Measurements from ENCODE around the gene TMPRSS3.

TMPRSS3 gene

GRCh38 chr21:42347601-42348327, 48.1 kb downstream of the TMPRSS3 start:
- no peak for DNase-seq

DNA sequence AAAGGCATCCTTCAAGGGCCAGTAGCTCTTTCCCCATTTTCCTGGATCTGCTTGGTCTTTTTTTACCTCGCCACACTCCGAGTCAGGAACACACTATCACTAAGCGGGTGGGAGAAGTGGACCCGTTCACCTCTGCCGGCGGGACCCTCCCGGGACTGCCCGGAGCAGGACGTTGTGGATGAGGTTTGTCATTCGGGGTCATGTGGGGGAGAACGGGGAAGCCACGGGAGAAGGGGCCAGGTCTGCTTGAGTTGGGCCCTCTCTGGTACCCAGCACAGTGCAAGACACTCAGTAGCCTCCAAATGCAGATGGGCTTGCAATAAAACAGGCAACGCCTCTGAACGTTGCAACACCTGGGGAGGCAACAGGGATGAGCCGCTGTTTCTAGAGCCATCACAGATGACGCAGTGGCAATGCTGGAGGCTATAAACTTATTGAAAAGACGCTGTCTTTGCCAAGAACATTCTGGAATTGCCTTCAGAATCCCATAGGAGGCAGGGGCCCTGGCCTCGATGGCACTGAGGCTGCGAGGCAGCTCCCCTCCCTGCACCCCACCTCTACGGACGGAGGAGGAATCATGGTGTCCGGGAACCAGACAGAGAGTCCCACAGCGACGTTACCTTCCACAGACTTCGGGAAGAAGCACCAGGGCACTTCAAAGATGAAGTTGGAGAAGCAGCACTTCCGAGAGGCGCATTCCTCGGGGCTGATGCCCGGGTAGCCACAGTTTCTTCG, 48.8 kb downstream of the TMPRSS3 start:
- DNase-seq, result no peak

DNA sequence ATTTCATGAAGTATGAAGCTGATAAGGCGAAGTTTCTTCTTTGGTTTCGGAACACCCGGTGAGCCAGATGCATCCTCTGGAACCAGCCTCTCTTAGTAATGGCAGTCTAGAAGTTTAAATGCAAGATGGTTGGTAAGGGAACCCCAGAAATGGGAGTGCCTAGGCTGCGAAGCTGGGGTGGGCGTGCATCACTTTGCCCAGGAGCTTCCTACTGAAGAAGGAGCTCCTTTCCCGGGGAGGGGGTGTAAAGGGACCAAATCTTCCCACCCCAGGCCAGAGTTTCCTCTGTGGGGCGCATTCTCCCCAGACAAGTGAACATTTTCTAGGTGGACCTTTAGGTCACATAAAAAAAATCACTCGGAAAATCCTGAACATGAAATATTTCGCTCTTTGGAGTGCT, 49.4 kb downstream of the TMPRSS3 start:
- DNase-seq, result no peak

DNA sequence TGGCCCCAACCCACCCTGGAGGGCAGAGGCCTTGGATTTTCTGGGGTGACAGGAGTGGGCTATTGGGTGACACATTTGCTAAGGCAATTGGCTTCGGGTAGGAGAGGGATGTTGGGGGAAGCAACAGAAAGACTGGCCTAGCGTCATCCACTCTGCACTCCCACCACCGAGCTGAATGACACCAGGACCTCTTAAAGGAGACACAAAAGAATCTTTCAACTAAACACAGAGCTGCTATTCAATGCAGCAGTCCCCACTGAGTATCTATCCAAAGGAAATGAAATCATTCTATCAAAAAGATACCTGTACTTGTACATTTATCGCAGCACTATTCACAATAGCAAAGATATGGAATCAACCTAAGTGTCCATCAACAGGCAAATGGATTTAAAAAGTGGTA, 51.2 kb downstream of the TMPRSS3 start:
- no peak for DNase-seq

GRCh38 chr21:42343963-42344510, 51.8 kb downstream of the TMPRSS3 start:
- no peak for DNase-seq

GRCh38 chr21:42343556-42343955, 52.3 kb downstream of the TMPRSS3 start:
- no peak for DNase-seq

DNA sequence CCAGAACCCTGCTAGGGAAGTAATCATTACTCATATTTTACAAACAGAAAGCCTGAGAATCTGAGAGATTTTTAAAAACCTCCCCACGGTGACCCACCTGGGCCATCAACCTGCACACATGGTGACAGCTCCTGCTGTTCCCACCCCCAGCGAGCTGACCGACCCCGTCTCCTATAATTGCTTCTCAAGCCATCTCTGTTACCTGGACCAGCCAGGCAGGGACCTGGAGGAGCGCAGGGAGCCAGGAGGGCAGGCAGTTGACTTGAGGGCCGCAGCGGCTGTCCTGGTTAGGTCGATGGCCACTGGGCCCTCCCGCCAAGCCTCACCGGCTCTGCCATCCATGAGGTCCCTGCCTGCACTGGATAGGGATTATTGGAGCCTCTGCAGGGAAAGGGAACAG, 52.8 kb downstream of the TMPRSS3 start:
- no peak for DNase-seq

DNA sequence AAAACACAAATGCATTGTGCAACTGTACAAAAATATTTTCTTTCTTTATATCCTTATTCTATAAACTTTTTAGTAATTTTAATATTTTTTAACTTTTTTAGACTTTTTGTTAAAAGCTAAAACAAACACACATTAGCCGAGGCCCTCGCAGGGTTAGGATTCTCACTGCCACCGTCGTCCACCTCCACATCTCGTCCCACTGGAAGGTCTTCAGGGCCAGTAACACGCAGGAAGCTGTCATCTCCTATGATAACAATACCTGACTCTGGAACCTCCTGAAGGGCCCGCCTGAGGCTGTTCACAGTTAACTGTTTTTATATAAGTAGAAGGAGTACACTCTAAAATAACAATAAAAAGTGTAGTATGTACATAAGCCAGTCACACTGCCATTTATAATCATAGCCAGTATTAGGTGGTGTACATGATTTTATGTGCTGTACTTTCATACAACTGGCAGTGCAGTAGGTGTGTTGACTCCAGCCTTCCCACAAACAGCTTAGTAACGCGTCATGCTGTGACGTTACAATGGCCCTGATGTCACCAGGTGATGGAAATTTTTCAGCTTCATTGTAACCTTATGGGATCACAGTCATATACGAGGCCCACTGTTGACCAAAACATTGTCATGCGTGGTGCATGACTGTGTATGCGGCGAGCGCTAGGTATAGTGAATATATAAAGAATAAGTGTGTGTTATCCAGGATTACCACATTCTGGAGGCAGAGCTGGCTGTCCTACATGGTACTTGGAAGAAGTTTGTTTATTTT, 53.9 kb downstream of the TMPRSS3 start:
- peak; percentile 18 for DNase-seq

- DNase-seq, result no peak
These were observed 55.4 kb downstream of the TMPRSS3 start for GRCh38 chr21:42340187-42341050.

DNA sequence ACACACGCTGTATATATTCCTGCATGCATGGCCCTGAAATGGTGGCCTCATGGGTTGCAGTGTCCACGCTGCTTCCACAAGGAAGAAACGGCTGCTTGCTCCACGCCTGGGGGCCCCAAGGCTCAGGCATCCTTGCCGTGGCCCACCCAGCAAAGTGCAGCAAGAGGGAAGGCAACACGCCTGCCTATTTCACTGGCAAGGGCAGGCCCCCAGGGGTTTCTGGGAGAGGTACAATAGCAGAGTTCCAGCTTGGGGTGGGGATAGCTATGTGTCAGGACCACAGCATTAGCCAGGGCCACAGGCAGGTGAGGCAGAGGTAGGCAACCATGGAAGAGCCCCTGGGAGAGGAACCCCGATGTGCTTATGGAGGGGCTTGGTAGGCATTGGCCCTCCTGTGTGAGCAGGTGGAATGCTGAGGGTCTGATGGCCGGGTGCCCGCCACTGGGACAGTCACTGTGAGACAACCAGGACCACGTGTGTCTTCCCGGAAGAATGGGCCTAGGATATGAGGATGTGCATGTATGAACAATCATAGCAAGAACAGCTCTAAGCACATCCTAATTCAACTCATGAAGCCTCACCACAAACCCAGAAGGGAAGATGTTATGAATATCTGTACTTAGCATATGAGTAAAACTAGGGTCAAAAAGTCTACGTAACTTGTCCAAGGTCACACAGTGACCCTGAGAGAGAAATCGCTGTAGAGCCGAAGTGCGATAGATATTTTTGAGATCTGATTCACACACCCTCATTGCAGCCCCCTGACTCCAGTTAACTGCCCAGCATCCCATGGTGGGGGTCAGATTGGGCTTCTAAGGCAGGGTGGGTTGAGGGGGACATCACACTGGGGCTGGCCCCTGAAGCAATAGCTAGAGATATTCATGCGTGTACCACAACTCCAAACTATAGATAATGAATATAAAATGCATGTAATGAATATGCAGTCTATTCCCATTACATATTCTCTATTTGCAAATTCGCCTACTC, 56.8 kb downstream of the TMPRSS3 start:
- no peak for DNase-seq

DNA sequence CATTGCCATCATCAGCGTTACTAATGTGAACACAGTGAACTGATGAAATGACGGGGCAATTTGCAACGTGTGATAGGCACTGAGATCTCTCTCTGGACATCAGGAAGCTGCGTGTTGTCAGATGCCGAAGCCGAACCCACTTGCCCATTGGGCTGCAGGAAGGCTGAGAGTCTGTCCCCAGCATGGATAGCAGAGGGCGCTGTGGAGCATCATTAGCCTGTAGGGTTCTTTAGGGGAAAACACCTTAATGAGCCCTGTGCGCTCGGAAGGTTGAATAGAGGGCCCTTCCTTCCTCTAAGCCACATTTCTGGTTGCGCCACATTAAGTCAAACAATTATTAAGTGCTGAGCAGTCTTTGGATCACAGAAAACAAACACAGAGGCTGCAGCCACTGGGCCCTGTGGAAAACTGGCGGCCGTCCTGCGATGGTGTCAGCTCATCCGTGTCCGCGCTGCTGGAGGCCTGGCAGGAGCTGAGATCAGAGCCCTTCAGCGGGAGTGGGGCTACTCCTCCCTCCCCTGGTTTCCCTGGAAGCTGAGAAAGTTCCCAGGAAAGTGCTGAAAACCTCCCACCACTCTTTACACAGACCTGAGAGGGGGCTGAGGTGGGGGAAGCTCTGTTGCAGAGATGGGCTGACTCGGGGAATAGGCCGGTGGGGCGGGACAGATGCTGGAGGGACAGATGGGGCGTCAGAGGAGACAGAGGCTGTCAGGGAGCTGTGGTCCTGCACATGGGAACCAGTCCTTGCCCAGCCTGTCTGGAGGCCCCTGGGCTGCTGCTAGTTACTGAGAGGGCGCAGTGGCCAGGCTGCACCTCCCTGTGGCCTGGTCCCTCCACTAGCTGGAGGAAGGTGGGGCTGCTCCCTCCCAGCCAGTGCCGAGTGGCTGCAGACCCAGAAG, 57.8 kb downstream of the TMPRSS3 start:
- DNase-seq, result peak; percentile 82

GRCh38 chr21:42337276-42337675, 58.6 kb downstream of the TMPRSS3 start:
- DNase-seq, result no peak

- no peak for DNase-seq
These were observed 59.8 kb downstream of the TMPRSS3 start for GRCh38 chr21:42336054-42336453.

GRCh38 chr21:42332557-42333317, 63.1 kb downstream of the TMPRSS3 start:
- DNase-seq, result peak; percentile 14

DNA sequence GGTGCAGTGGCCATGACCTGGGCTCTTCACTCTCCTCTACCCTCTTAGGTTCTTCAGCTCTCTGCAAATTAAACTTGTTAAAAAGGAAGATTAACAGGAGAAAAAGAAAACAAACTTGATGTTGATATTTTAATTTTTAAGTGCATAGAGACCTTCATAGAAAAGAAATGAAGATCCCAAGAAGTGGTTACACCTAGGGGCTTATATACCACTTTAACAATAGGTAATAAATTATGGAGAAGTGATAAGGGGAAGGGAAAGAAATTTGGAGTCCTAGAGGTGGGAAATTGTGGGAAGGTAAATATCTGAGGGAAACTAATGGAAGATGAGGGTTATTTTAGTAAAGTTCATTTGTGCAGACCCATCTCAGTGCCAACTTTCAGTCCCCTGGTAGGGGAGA, 64.2 kb downstream of the TMPRSS3 start:
- no peak for DNase-seq

- peak; percentile 62 for DNase-seq
These were observed 65.2 kb downstream of the TMPRSS3 start for GRCh38 chr21:42330380-42331371.

- no peak for DNase-seq
These were observed 71.0 kb downstream of the TMPRSS3 start for GRCh38 chr21:42324896-42325295.
